K562 (cell line): ENCODE measurements around the gene GOLPH3. TPM values are rescaled to one million over a fixed set of nuclear protein-coding genes. Genes with fewer than 3 reads are reported as not detected.
A peak's percentile ranks its signal among the peaks of the same experiment; 100 is the strongest.

Experiments used
- BACH1 ChIP-seq: fragments of 200-800 bp; sonication (Bioruptor generic); IDR thresholded peaks from 2 replicates; pipeline ENCODE4 v1.6.1; 2016; ENCODE audit warnings: missing genetic modification characterization, missing compliant biosample characterization
- BCLAF1 ChIP-seq, 2 experiments: fragments of 450-650 bp in 1 of 2; IDR thresholded peaks; 2 replicates each; pipeline ENCODE4 v1.6.1; 2011 to 2017; ENCODE audit warnings: low read depth in 2 of 2, antibody characterized with exemption in 1 of 2, borderline replicate concordance in 1 of 2, low read length in 1 of 2, mild to moderate bottlenecking in 1 of 2, mixed read lengths in 1 of 2; ENCODE audit not compliant: control insufficient read depth in 1 of 2
- C11orf30 ChIP-seq: fragments of 450-650 bp; IDR thresholded peaks from 2 replicates; pipeline ENCODE4 v1.6.1; 2016; ENCODE audit warnings: low read depth, mild to moderate bottlenecking
- CBFA2T3 ChIP-seq: fragments of 450-650 bp; IDR thresholded peaks from 2 replicates; pipeline ENCODE4 v1.6.1; 2017
- CC2D1A ChIP-seq: fragments of 450-650 bp; IDR thresholded peaks from 2 replicates; pipeline ENCODE4 v1.6.1; 2017; ENCODE audit warnings: mild to moderate bottlenecking
- DACH1 ChIP-seq: fragments of 450-650 bp; IDR thresholded peaks from 2 replicates; pipeline ENCODE4 v1.6.1; 2018; ENCODE audit not compliant: partially characterized antibody
- DEAF1 ChIP-seq: fragments of 450-650 bp; formaldehyde crosslinking; IDR thresholded peaks from 2 replicates; pipeline ENCODE4 v1.4.0; 2020; ENCODE audit warnings: mild to moderate bottlenecking, moderate library complexity
- EHMT2 ChIP-seq: fragments of 450-650 bp; IDR thresholded peaks from 2 replicates; pipeline ENCODE4 v1.6.1; 2018; ENCODE audit warnings: antibody characterized with exemption
- KLF13 ChIP-seq: fragments of 450-650 bp; IDR thresholded peaks from 2 replicates; pipeline ENCODE4 v1.6.1; 2016; ENCODE audit warnings: missing genetic modification characterization, low read depth, mild to moderate bottlenecking, missing compliant biosample characterization, moderate library complexity, borderline replicate concordance
- NELFE ChIP-seq: IDR thresholded peaks from 2 replicates; pipeline ENCODE4 v1.6.1; 2011; ENCODE audit warnings: mild to moderate bottlenecking; ENCODE audit not compliant: insufficient read depth, insufficient read length
- NFE2 ChIP-seq: IDR thresholded peaks from 2 replicates; pipeline ENCODE4 v1.6.1; 2014; ENCODE audit warnings: antibody characterized with exemption, low read depth
- PKNOX1 ChIP-seq: fragments of 450-650 bp; IDR thresholded peaks from 2 replicates; pipeline ENCODE4 v1.6.1; 2016
- PTRF ChIP-seq: fragments of 450-650 bp; IDR thresholded peaks from 2 replicates; pipeline ENCODE4 v1.6.1; 2016; ENCODE audit warnings: mild to moderate bottlenecking, missing genetic modification characterization, missing compliant biosample characterization
- SMARCA4 ChIP-seq: fragments of 450-650 bp; IDR thresholded peaks from 2 replicates; pipeline ENCODE4 v1.6.1; 2016
- SMC3 ChIP-seq: conservative IDR thresholded peaks from 2 replicates; pipeline ENCODE4 v1.6.1; 2011; ENCODE audit warnings: low read depth, low read length, improper control_type of control experiment; ENCODE audit not compliant: insufficient read depth
- SP2 ChIP-seq: IDR thresholded peaks from 2 replicates; pipeline ENCODE4 v1.6.1; 2011; ENCODE audit warnings: mild to moderate bottlenecking, low read depth, low read length, moderate library complexity; ENCODE audit not compliant: poor library complexity, severe bottlenecking; ENCODE audit errors: extremely low read depth
- TEAD1 ChIP-seq, 2 experiments: fragments of 450-650 bp in 1 of 2; sonication (generic) in 1 of 2; formaldehyde crosslinking; IDR thresholded peaks; 2 replicates each; pipeline versions ENCODE4 v1.4.0 to v1.8.0; 2020 to 2022; ENCODE audit warnings: mild to moderate bottlenecking in 2 of 2, missing genetic modification reagents in 1 of 2
- U2AF1 ChIP-seq: fragments of 200-400 bp; formaldehyde crosslinking; optimal IDR thresholded peaks from 2 replicates; pipeline ENCODE3; 2017; ENCODE audit warnings: mild to moderate bottlenecking, low read depth, low read length, moderate library complexity
- ZSCAN29 ChIP-seq: fragments of 450-650 bp; IDR thresholded peaks from 2 replicates; pipeline ENCODE4 v1.6.1; 2017
- polyA plus RNA-seq, 8 experiments: library from polyadenylated mRNA; depleted of rRNA in 4 of 8; stranded (reverse) in 5 of 8; unstranded in 3 of 8; fragments of >200 nt; fragmentation: Nextera tagmentation in 2 of 8; fragmentation: Illumina TruSeq in 1 of 8; extraction: Ambion mirVana in 2 of 8; extraction: Trizol in 1 of 8; gene quantifications; 2 replicates each; pipeline versions ENCODE4 v1.2.1 to v1.2.3, GENCODE V29; 2011 to 2014; ENCODE audit warnings: inconsistent platforms in 1 of 8, missing spikeins in 1 of 8
- total RNA-seq, 7 experiments: library from RNA; depleted of rRNA in 6 of 7; stranded (reverse); fragments of >200 nt in 6 of 7; fragmentation: Illumina TruSeq in 2 of 7; extraction: Trizol in 2 of 7; gene quantifications; 2 replicates each; pipeline versions ENCODE4 v1.2.1 to v1.2.3, GENCODE V29; 2011 to 2021; ENCODE audit warnings: low replicate concordance in 1 of 7
- TF ChIP-seq, protein P1 (sequence below): fragments of 450-650 bp; IDR thresholded peaks from 2 replicates; pipeline ENCODE4 v1.6.1; 2016; ENCODE audit warnings: missing biosample characterization, missing genetic modification characterization

The GOLPH3 gene
- total and polyA plus RNA-seq, 9 of the 15 experiments (the other 6 are each of a cell fraction or from before 2014, with no cell fraction given), result 18.8 to 94.6 (median 55.1) TPM

- TF ChIP-seq BCLAF1 (IDR thresholded peaks at IDR 0.05; ENCODE audit: borderline replicate concordance in 1 of 2, control insufficient read depth in 1 of 2, low read depth in 2 of 2, low read length in 1 of 2) (no peak), BACH1 (tag) (no peak), DEAF1 (CRISPR knock-in tag) (no peak), CC2D1A (no peak), C11orf30 (peak; percentile 77), TEAD1 (CRISPR knock-in tag; IDR thresholded peaks at IDR 0.05) (no peak), EHMT2 (no peak), PKNOX1 (no peak), CBFA2T3 (no peak), PTRF (tag) (no peak), DACH1 (no peak), NFE2 (peak; percentile 67), NELFE (no peak), SMC3 (no peak), SMARCA4 (peak; percentile 23; the same call in 1 of the 2 replicates), KLF13 (no peak), ZSCAN29 (no peak), U2AF1 (no peak), SP2 (no peak)
- TF ChIP-seq, protein P1, sequence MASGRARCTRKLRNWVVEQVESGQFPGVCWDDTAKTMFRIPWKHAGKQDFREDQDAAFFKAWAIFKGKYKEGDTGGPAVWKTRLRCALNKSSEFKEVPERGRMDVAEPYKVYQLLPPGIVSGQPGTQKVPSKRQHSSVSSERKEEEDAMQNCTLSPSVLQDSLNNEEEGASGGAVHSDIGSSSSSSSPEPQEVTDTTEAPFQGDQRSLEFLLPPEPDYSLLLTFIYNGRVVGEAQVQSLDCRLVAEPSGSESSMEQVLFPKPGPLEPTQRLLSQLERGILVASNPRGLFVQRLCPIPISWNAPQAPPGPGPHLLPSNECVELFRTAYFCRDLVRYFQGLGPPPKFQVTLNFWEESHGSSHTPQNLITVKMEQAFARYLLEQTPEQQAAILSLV, result no peak
These were observed 3.6 kb downstream of the GOLPH3 start (continued) for GRCh38 chr5:32170303-32171151.
